SK-N-SH (cell line): ENCODE data around the gene SPEG. TPM values are rescaled to one million over a fixed set of nuclear protein-coding genes. Genes with fewer than 3 reads are reported as not detected.

ENCODE experiments used
- CTCF ChIA-PET: fragments of 300-600, 350-600 bp; formaldehyde crosslinking; extraction: SDS; loops from one replicate; lab custom pipeline; 2021; lab: Yijun Ruan, JAX
- POLR2A ChIA-PET: fragments of 350-600 bp; sonication (Branson Sonifier 250); formaldehyde crosslinking; extraction: SDS; loops from one replicate; lab custom pipeline; 2020; ENCODE audit warnings: antibody characterized with exemption, inconsistent platforms; lab: Yijun Ruan, JAX
- DNase-seq: peaks from one replicate; pipeline ENCODE4 v3.0.0; 2012
- H2AFZ ChIP-seq: fragments of 200-600 bp; sonication (generic); 2 replicates; pipeline ENCODE4 v1.8.1; 2016; ENCODE audit warnings: antibody characterized with exemption, mild to moderate bottlenecking, low read depth
- H3F3A ChIP-seq: fragments of 200-600 bp; sonication (generic); replicated peaks from 2 replicates; pipeline ENCODE3; 2016; ENCODE audit warnings: antibody characterized with exemption, mild to moderate bottlenecking; ENCODE audit not compliant: insufficient read depth
- H3K27ac ChIP-seq, 2 experiments: fragments of 200-500 bp in 1 of 2; fragments of 200-600 bp in 1 of 2; sonication (Bioruptor generic) in 1 of 2; sonication (generic), shearing (Covaris generic) in 1 of 2; 2 replicates each; pipeline versions ENCODE4 v1.5.1 to v1.6.1; 2014 to 2016; ENCODE audit warnings: low read depth in 2 of 2, inconsistent platforms in 1 of 2, low read length in 1 of 2, mild to moderate bottlenecking in 1 of 2, mixed read lengths in 1 of 2
- H3K27me3 ChIP-seq: fragments of 200-600 bp; sonication (generic), shearing (Covaris generic); 2 replicates; pipeline ENCODE4 v1.6.1; 2016; ENCODE audit warnings: mixed run types; ENCODE audit not compliant: insufficient read depth
- H3K36me3 ChIP-seq, 2 experiments: fragments of 200-500 bp in 1 of 2; fragments of 200-600 bp in 1 of 2; sonication (Bioruptor generic) in 1 of 2; sonication (generic) in 1 of 2; replicated peaks in 1 of 2; 2 replicates each; pipeline versions ENCODE3 to v1.5.1; 2014 to 2016; ENCODE audit warnings: low read length in 1 of 2, mild to moderate bottlenecking in 1 of 2; ENCODE audit not compliant: insufficient read depth in 2 of 2, control insufficient read depth in 1 of 2
- H3K4me1 ChIP-seq, 2 experiments: fragments of 200-500 bp in 1 of 2; fragments of 200-600 bp in 1 of 2; sonication (Bioruptor generic) in 1 of 2; sonication (generic), shearing (Covaris generic) in 1 of 2; 2 replicates each; pipeline versions ENCODE4 v1.5.1 to v1.6.1; 2014 to 2016; ENCODE audit warnings: low read depth in 1 of 2, low read length in 1 of 2, mixed run types in 1 of 2; ENCODE audit not compliant: insufficient read depth in 2 of 2, control insufficient read depth in 1 of 2
- H3K4me2 ChIP-seq: fragments of 200-600 bp; sonication (generic), shearing (Covaris generic); 2 replicates; pipeline ENCODE4 v1.6.1; 2017; ENCODE audit warnings: mixed run types
- H3K4me3 ChIP-seq, 2 experiments: fragments of 200-500 bp in 1 of 2; fragments of 200-600 bp in 1 of 2; sonication (Bioruptor generic) in 1 of 2; sonication (generic), shearing (Covaris generic) in 1 of 2; 2 replicates each; pipeline versions ENCODE4 v1.5.1 to v1.8.1; 2014 to 2016; ENCODE audit warnings: low read depth in 2 of 2, inconsistent platforms in 1 of 2, low read length in 1 of 2, mild to moderate bottlenecking in 1 of 2, mixed read lengths in 1 of 2, moderate library complexity in 1 of 2
- H3K79me2 ChIP-seq: fragments of 200-600 bp; sonication (generic); 2 replicates; pipeline ENCODE4 v1.8.1; 2017; ENCODE audit warnings: mild to moderate bottlenecking; ENCODE audit not compliant: insufficient read depth
- H3K9ac ChIP-seq: fragments of 200-600 bp; sonication (generic); 2 replicates; pipeline ENCODE4 v1.6.1; 2017; ENCODE audit warnings: mixed run types
- H3K9me2 ChIP-seq: fragments of 200-600 bp; sonication (generic); 2 replicates; pipeline ENCODE4 v1.6.1; 2017; ENCODE audit warnings: mixed run types
- H3K9me3 ChIP-seq: fragments of 200-600 bp; sonication (generic); 2 replicates; pipeline ENCODE4 v1.6.1; 2017; ENCODE audit warnings: mixed run types, mild to moderate bottlenecking, moderate library complexity
- H4K20me1 ChIP-seq: fragments of 200-600 bp; sonication (generic); 2 replicates; pipeline ENCODE4 v1.6.1; 2017; ENCODE audit warnings: mild to moderate bottlenecking, mixed run types; ENCODE audit not compliant: insufficient read depth
- EP300 ChIP-seq, 2 experiments: IDR thresholded peaks; 2 replicates each; pipeline versions ENCODE4 v1.4.0 to v1.6.1; 2012; ENCODE audit warnings: borderline replicate concordance in 1 of 2, low read depth in 1 of 2, low read length in 1 of 2
- FOSL2 ChIP-seq: IDR thresholded peaks from 2 replicates; pipeline ENCODE4 v1.4.0; 2012; ENCODE audit warnings: low read depth, mild to moderate bottlenecking, moderate library complexity, borderline replicate concordance
- FOXJ3 ChIP-seq: sonication (generic); formaldehyde crosslinking; IDR thresholded peaks from 2 replicates; pipeline ENCODE4 v1.5.1; 2020; ENCODE audit warnings: mild to moderate bottlenecking, missing genetic modification reagents
- FOXM1 ChIP-seq: IDR thresholded peaks from 2 replicates; pipeline ENCODE4 v1.4.0; 2012; ENCODE audit warnings: low read depth, mild to moderate bottlenecking
- GATA2 ChIP-seq: sonication (generic); formaldehyde crosslinking; IDR thresholded peaks from 2 replicates; pipeline ENCODE4 v1.5.0; 2020; ENCODE audit warnings: mild to moderate bottlenecking, missing genetic modification reagents
- JUND ChIP-seq: IDR thresholded peaks from 2 replicates; pipeline ENCODE4 v1.4.0; 2012
- MEF2A ChIP-seq: IDR thresholded peaks from 2 replicates; pipeline ENCODE4 v1.4.0; 2012; ENCODE audit warnings: low read depth, borderline replicate concordance
- POLR2AphosphoS5 ChIP-seq: IDR thresholded peaks from 2 replicates; pipeline ENCODE4 v1.6.1; 2012; ENCODE audit warnings: low read depth, low read length
- RAD21 ChIP-seq: IDR thresholded peaks from 2 replicates; pipeline ENCODE4 v1.6.1; 2012; ENCODE audit warnings: mild to moderate bottlenecking, low read length
- REST ChIP-seq: IDR thresholded peaks from 2 replicates; pipeline ENCODE4 v1.6.1; 2012; ENCODE audit warnings: mild to moderate bottlenecking, low read depth, low read length, moderate library complexity
- SMC3 ChIP-seq: IDR thresholded peaks from 2 replicates; pipeline ENCODE4 v1.6.1; 2012; ENCODE audit warnings: low read depth, low read length, improper control_type of control experiment
- YY1 ChIP-seq: IDR thresholded peaks from 2 replicates; pipeline ENCODE4 v1.4.0; 2012; ENCODE audit warnings: low read depth, mild to moderate bottlenecking
- WGBS: methylation state at CpG from one replicate; pipeline ENCODE4 v1.1.6; 2017; ENCODE audit warnings: low lambda C conversion rate; 5-methylcytosine and 5-hydroxymethylcytosine counted together
- polyA plus RNA-seq, 3 experiments: library from polyadenylated mRNA; depleted of rRNA; stranded (reverse); fragments of >200 nt; gene quantifications; 2 replicates each; pipeline ENCODE4 v1.2.3, GENCODE V29; 2012
- TF ChIP-seq, protein P1 (sequence below): IDR thresholded peaks from 2 replicates; pipeline ENCODE4; 2012
- TF ChIP-seq, protein P2 (sequence below): IDR thresholded peaks from 2 replicates; pipeline ENCODE4 v1.4.0; 2012; ENCODE audit warnings: low read depth, borderline replicate concordance
- TF ChIP-seq, protein P3 (sequence below): fragments of 150-350 bp; IDR thresholded peaks from 2 replicates; pipeline ENCODE4 v1.6.1; 2016; ENCODE audit warnings: mild to moderate bottlenecking, low read depth, low read length

SPEG gene
- polyA plus RNA-seq, 1 of the 3 experiments (the other 2 are of a cell fraction), result 107 TPM

GRCh38 chr2:219539926-219540678 is 105.5 kb downstream of the SPEG start:
- H2AFZ ChIP-seq, result no peak overlapping the region
- WGBS, result 93% methylated on average over 17 of the region's 46 CpGs
- no peak overlapping the region for H3K4me3 ChIP-seq
- no peaks in the 10 kb centered on the region for H3K9me3 ChIP-seq
- H3K9ac ChIP-seq, result no peak overlapping the region
- H3K27me3 ChIP-seq, result no peaks in the 10 kb centered on the region
- no peak overlapping the region for H3K27ac ChIP-seq
- H3K36me3 ChIP-seq, result peaks cover 9 to 28% of the 10 kb centered on the region in 2 experiments
- TF ChIP-seq FOSL2, result no peak
- no peak for TF ChIP-seq FOXJ3 (CRISPR knock-in tag)
- TF ChIP-seq, protein P1, sequence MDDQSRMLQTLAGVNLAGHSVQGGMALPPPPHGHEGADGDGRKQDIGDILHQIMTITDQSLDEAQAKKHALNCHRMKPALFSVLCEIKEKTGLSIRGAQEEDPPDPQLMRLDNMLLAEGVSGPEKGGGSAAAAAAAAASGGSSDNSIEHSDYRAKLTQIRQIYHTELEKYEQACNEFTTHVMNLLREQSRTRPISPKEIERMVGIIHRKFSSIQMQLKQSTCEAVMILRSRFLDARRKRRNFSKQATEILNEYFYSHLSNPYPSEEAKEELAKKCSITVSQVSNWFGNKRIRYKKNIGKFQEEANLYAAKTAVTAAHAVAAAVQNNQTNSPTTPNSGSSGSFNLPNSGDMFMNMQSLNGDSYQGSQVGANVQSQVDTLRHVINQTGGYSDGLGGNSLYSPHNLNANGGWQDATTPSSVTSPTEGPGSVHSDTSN, result no peak
- no peak for TF ChIP-seq YY1
- no peak for TF ChIP-seq SMC3
- TF ChIP-seq MEF2A, result no peak
- TF ChIP-seq GATA2 (CRISPR knock-in tag), result no peak
- TF ChIP-seq FOXM1, result no peak
- no peak for TF ChIP-seq EP300 (IDR thresholded peaks at IDR 0.05; ENCODE audit: borderline replicate concordance in 1 of 2, low read depth in 1 of 2, low read length in 1 of 2)
- TF ChIP-seq REST, result no peak
- no peak for TF ChIP-seq JUND
- no peak for TF ChIP-seq RAD21
- no peak for TF ChIP-seq POLR2AphosphoS5
- TF ChIP-seq, protein P2, sequence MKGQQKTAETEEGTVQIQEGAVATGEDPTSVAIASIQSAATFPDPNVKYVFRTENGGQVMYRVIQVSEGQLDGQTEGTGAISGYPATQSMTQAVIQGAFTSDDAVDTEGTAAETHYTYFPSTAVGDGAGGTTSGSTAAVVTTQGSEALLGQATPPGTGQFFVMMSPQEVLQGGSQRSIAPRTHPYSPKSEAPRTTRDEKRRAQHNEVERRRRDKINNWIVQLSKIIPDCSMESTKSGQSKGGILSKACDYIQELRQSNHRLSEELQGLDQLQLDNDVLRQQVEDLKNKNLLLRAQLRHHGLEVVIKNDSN, result no peak
- TF ChIP-seq, protein P3, sequence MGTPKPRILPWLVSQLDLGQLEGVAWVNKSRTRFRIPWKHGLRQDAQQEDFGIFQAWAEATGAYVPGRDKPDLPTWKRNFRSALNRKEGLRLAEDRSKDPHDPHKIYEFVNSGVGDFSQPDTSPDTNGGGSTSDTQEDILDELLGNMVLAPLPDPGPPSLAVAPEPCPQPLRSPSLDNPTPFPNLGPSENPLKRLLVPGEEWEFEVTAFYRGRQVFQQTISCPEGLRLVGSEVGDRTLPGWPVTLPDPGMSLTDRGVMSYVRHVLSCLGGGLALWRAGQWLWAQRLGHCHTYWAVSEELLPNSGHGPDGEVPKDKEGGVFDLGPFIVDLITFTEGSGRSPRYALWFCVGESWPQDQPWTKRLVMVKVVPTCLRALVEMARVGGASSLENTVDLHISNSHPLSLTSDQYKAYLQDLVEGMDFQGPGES, result no peak
- TF ChIP-seq, all 33 proteins: peak for 0
- peaks cover 7 to 26% of the 10 kb centered on the region in 2 experiments; a peak in 2 of 4 replicates for H3K4me1 ChIP-seq
- H4K20me1 ChIP-seq, result peaks cover 20% of the 10 kb centered on the region
- H3F3A ChIP-seq, result peaks cover 6% of the 10 kb centered on the region
- no peaks in the 10 kb centered on the region for H3K9me2 ChIP-seq
- H3K79me2 ChIP-seq, result peaks cover 13% of the 10 kb centered on the region
- H3K4me2 ChIP-seq, result no peak overlapping the region
- POLR2A ChIA-PET, result interaction anchor here (0.6 to 1.1 kb wide), 3 partner anchors 109 to 333 kb away, joined by 4 to 5 read pairs (median 4); partner anchors contain the start of gene ZFAND2B
- CTCF ChIA-PET, result interaction anchor here (1.0 to 62.1 kb wide), 29 partner anchors 12 to 153 kb away, joined by 3 to 2824 read pairs (median 15); partner anchors contain the start of genes ASIC4, GMPPA, OBSL1 and STK11IP
- no peak for DNase-seq
